Type B pancreatic cell (in vitro differentiated cells): Measurements from ENCODE around the gene USP15. TPM values are rescaled to one million over a fixed set of nuclear protein-coding genes. Genes with fewer than 3 reads are reported as not detected.
A peak's percentile ranks its signal among the peaks of the same experiment; 100 is the strongest.

Experiments
- DNase-seq: peaks from one replicate; pipeline ENCODE4 v3.0.0; 2021; ENCODE audit warnings: mixed read lengths; ENCODE audit not compliant: unreplicated experiment; ENCODE audit errors: extremely low spot score
- H3K27ac Mint-ChIP-seq: 2 replicates; pipeline ENCODE4 v1.8.0; 2021; ENCODE audit warnings: mild to moderate bottlenecking, mixed read lengths
- H3K27me3 Mint-ChIP-seq: 2 replicates; pipeline ENCODE4 v1.8.0; 2021; ENCODE audit warnings: mixed read lengths
- H3K36me3 Mint-ChIP-seq: 2 replicates; pipeline ENCODE4 v1.8.0; 2021; ENCODE audit warnings: mixed read lengths
- H3K4me1 Mint-ChIP-seq: one replicate; pipeline ENCODE4 v1.8.0; 2021; ENCODE audit warnings: mixed read lengths; ENCODE audit not compliant: unreplicated experiment
- H3K4me3 Mint-ChIP-seq: 2 replicates; pipeline ENCODE4 v1.8.0; 2021; ENCODE audit warnings: mild to moderate bottlenecking, mixed read lengths
- H3K9me3 Mint-ChIP-seq: 2 replicates; pipeline ENCODE4 v1.8.0; 2021; ENCODE audit warnings: mixed read lengths
- total RNA-seq: library from RNA; stranded (reverse); gene quantifications from 2 replicates; pipeline ENCODE4 v1.2.1, GENCODE V29; 2021; ENCODE audit warnings: low replicate concordance
- TF ChIP-seq, protein P1 (sequence below): fragments of 200-600 bp; sonication (generic); conservative IDR thresholded peaks from 2 replicates; pipeline ENCODE4 v1.5.0; 2021; ENCODE audit warnings: antibody characterized with exemption, mild to moderate bottlenecking

The USP15 gene
- total RNA-seq, 1 donor from 2014 or later: 47.5 TPM

DNA sequence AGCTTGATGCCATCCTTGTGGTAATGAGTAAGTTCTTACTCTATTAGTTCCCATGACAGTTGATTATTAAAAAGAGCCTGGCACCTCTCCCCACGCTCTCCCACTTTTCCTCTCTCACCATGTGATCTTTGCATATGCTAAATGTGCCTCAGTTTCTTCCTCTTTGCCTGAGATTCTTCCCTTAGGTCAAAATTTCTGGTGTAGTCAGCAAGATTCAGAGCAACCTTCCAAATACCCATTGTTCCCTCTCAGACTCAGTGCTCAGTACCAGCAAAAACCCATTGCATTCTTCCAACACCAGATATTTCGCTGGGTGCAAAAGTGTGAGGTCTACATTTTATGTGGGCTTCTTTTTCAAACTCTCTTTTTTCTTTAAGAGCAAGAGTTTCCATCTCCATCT is 10.8 kb upstream of the USP15 start:
- no peak overlapping the region for H3K27ac Mint-ChIP-seq
- DNase-seq: no peak
- H3K9me3 Mint-ChIP-seq: no peaks in the 10 kb centered on the region
- H3K27me3 Mint-ChIP-seq: no peaks in the 10 kb centered on the region
- TF ChIP-seq, protein P1, sequence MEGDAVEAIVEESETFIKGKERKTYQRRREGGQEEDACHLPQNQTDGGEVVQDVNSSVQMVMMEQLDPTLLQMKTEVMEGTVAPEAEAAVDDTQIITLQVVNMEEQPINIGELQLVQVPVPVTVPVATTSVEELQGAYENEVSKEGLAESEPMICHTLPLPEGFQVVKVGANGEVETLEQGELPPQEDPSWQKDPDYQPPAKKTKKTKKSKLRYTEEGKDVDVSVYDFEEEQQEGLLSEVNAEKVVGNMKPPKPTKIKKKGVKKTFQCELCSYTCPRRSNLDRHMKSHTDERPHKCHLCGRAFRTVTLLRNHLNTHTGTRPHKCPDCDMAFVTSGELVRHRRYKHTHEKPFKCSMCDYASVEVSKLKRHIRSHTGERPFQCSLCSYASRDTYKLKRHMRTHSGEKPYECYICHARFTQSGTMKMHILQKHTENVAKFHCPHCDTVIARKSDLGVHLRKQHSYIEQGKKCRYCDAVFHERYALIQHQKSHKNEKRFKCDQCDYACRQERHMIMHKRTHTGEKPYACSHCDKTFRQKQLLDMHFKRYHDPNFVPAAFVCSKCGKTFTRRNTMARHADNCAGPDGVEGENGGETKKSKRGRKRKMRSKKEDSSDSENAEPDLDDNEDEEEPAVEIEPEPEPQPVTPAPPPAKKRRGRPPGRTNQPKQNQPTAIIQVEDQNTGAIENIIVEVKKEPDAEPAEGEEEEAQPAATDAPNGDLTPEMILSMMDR: no peak
- H3K4me1 Mint-ChIP-seq: peaks cover 3% of the 10 kb centered on the region
- H3K36me3 Mint-ChIP-seq: no peaks in the 10 kb centered on the region
- H3K4me3 Mint-ChIP-seq: no peak overlapping the region

DNA sequence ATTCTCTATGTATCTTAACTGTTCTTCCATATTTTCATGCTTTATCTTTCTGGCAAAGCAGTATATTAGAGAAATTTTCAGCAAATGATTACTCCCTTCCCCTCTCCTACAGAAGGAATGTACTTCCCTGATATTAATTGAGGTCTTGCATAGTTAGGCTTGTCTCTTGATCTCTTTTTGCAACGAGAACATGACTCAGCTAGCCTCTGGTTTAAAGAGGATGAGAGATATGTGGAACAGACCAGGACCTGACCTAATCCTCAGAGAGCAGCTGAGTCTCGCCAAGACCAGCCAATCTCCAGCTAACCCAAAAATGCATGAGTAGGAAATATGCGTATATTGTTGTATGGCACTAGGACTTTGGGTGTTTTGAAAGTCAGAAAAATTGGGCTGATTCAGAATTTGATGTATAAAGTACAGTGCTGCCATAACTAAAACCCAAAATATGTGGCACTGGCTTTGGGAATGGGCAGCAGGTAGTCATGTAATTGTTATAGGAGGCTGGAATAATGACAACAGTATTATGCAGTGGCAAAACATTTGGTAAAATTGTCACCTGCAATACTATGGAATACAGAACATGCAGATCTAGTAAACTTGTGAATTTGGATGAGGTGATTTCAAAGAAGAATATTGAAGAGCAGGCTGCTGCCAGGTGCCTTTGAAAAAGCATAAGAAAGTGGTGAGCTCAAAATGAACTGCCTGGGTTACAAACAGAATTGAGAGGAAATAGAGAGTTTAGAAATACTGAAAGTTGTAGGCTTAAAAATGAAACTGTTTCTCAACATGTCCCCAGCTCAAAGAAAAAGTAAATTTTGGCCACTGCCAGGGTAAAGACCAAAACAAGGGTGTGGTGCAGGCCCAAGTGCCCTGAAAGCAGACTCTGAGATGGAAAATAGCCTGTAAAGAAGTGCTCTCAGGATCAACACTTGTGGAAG is 9.3 kb upstream of the USP15 start:
- Mint-ChIP-seq H3K27me3 (no peaks in the 10 kb centered on the region), H3K27ac (peak overlapping the region; percentile 51), H3K9me3 (no peaks in the 10 kb centered on the region), H3K4me1 (peaks cover 3% of the 10 kb centered on the region), H3K4me3 (no peak overlapping the region), H3K36me3 (no peaks in the 10 kb centered on the region)
- no peak for DNase-seq
- TF ChIP-seq, protein P1: no peak

GRCh38 chr12:62251609-62251958 is 8.6 kb upstream of the USP15 start:
- Mint-ChIP-seq H3K27me3 (no peaks in the 10 kb centered on the region), H3K4me3 (no peak overlapping the region), H3K27ac (no peak overlapping the region), H3K36me3 (no peaks in the 10 kb centered on the region), H3K4me1 (peaks cover 3% of the 10 kb centered on the region), H3K9me3 (no peaks in the 10 kb centered on the region)
- DNase-seq: no peak
- TF ChIP-seq, protein P1: no peak

DNA sequence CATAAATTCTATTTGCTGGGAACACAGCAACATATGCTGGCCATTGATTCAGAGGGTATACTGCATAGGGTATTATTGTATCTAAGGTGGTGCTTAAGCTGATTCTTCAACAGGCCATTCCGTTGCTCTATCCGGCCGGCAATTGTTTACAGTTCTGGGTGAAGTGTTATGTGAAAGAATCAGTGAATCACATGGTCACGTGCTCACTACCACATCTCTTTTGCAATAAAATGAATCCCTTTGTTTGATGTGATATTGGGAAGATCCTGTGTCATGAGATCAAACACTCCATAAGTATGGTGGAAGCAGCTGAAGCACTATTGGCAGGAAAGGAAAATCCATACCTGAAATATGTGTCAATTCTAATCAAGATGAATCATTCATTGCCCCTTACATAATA is 7.6 kb upstream of the USP15 start:
- TF ChIP-seq, protein P1: no peak
- Mint-ChIP-seq H3K27ac (no peak overlapping the region), H3K4me1 (no peaks in the 10 kb centered on the region), H3K36me3 (no peaks in the 10 kb centered on the region), H3K4me3 (no peak overlapping the region), H3K27me3 (no peaks in the 10 kb centered on the region), H3K9me3 (no peaks in the 10 kb centered on the region)
- DNase-seq: no peak

- no peak overlapping the region for H3K27ac Mint-ChIP-seq
- H3K36me3 Mint-ChIP-seq: no peaks in the 10 kb centered on the region
- no peaks in the 10 kb centered on the region for H3K4me1 Mint-ChIP-seq
- H3K27me3 Mint-ChIP-seq: no peaks in the 10 kb centered on the region
- TF ChIP-seq, protein P1: no peak
- H3K9me3 Mint-ChIP-seq: no peaks in the 10 kb centered on the region
- no peak for DNase-seq
- H3K4me3 Mint-ChIP-seq: no peak overlapping the region
These were observed 5.2 kb upstream of the USP15 start for GRCh38 chr12:62254967-62255366.
